ENCODE results near the gene DPEP3.

DNA sequence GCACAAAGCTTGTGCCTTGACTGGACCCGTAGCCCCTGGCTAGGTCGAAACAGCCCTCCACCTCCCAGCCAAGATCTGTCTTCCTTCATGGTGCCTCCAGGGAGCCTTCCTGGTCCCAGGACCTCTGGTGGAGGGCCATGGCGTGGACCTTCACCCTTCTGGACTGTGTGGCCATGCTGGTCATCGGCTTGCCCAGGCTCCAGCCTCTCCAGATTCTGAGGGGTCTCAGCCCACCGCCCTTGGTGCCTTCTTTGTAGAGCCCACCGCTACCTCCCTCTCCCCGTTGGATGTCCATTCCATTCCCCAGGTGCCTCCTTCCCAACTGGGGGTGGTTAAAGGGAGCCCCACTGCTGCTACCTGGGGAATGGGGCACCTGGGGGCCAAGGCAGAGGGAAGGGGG lies 52.2 kb downstream of the DPEP3 start:
- no peak for TF ChIP-seq ELF4 (CRISPR knock-in tag; IDR thresholded peaks at IDR 0.05; ENCODE audit: low read depth)
- TF ChIP-seq, protein P1, sequence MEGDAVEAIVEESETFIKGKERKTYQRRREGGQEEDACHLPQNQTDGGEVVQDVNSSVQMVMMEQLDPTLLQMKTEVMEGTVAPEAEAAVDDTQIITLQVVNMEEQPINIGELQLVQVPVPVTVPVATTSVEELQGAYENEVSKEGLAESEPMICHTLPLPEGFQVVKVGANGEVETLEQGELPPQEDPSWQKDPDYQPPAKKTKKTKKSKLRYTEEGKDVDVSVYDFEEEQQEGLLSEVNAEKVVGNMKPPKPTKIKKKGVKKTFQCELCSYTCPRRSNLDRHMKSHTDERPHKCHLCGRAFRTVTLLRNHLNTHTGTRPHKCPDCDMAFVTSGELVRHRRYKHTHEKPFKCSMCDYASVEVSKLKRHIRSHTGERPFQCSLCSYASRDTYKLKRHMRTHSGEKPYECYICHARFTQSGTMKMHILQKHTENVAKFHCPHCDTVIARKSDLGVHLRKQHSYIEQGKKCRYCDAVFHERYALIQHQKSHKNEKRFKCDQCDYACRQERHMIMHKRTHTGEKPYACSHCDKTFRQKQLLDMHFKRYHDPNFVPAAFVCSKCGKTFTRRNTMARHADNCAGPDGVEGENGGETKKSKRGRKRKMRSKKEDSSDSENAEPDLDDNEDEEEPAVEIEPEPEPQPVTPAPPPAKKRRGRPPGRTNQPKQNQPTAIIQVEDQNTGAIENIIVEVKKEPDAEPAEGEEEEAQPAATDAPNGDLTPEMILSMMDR (IDR thresholded peaks at IDR 0.05), result no peak
- TF ChIP-seq TCF7 (CRISPR knock-in tag; IDR thresholded peaks at IDR 0.05; ENCODE audit: low read depth), result no peak
- TF ChIP-seq, protein P2, sequence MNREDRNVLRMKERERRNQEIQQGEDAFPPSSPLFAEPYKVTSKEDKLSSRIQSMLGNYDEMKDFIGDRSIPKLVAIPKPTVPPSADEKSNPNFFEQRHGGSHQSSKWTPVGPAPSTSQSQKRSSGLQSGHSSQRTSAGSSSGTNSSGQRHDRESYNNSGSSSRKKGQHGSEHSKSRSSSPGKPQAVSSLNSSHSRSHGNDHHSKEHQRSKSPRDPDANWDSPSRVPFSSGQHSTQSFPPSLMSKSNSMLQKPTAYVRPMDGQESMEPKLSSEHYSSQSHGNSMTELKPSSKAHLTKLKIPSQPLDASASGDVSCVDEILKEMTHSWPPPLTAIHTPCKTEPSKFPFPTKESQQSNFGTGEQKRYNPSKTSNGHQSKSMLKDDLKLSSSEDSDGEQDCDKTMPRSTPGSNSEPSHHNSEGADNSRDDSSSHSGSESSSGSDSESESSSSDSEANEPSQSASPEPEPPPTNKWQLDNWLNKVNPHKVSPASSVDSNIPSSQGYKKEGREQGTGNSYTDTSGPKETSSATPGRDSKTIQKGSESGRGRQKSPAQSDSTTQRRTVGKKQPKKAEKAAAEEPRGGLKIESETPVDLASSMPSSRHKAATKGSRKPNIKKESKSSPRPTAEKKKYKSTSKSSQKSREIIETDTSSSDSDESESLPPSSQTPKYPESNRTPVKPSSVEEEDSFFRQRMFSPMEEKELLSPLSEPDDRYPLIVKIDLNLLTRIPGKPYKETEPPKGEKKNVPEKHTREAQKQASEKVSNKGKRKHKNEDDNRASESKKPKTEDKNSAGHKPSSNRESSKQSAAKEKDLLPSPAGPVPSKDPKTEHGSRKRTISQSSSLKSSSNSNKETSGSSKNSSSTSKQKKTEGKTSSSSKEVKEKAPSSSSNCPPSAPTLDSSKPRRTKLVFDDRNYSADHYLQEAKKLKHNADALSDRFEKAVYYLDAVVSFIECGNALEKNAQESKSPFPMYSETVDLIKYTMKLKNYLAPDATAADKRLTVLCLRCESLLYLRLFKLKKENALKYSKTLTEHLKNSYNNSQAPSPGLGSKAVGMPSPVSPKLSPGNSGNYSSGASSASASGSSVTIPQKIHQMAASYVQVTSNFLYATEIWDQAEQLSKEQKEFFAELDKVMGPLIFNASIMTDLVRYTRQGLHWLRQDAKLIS (CRISPR knock-in tag; IDR thresholded peaks at IDR 0.05; ENCODE audit: borderline replicate concordance), result no peak

Measured in WTC11 (cell line).